NCI-H1092 treated with DMSO at 0.1 percent for 48 hours (cell line): Measurements from ENCODE around the gene KIF2C.
"Not testable (repeated sequence)": the region's sequence is repeated elsewhere in the genome, so short reads cannot be mapped to it uniquely, and the experiment has no call there.

Source experiments
- DNase-seq: peaks from one replicate; lab custom pipeline; 2025; lab: John Stamatoyannopoulos, UW

Gene KIF2C

DNA sequence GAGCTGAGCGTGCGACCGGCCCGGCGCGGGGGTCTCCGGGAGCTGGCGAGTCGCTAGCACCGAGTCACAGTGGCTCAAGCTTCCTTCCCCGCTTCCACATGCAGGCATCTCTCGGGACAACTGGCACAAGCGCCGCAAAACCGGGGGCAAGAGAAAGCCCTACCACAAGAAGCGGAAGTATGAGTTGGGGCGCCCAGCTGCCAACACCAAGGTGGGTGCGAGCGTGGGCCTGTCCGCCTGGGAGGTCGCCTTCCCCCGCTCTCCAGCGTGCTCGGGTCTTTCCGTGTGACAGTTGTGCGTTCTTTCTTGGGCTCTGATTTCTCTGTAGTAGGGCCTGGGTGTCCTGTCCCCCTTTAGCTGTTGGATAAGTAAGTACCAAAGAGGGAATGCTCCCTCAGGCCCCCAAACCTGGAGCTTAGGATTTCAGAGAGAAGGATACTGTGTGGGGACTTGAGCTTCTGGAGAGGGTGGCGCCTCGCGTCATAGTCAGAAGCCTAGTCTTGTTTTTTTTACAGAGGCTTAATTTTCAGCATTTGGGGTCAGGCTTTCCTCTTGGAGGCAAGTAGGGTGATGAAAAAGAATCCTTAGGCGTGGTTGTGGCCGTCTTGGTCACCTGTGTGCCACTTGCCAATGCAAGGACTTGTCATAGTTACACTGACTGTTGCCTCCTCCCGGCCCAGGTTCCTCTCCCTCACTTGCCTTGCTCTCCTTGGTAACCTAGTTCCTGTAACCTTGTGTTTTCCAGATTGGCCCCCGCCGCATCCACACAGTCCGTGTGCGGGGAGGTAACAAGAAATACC is 36.5 kb downstream of the KIF2C start:
- DNase-seq: no peak

DNA sequence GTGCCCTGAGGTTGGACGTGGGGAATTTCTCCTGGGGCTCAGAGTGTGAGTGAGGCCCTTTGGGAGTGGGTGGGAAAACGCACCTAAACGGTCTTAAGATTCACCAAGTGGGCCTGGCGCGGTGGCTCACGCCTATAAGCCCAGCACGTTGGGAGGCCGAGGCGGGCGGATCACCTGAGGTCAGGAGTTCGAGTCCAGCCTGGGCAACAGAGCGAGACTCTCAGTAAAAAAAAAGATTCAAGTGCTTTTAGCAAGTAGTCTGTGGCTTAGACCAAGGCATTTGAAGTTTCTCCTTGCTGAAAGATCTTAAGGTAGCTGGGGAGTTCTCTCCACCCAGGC is 37.1 kb downstream of the KIF2C start:
- no peak for DNase-seq

DNA sequence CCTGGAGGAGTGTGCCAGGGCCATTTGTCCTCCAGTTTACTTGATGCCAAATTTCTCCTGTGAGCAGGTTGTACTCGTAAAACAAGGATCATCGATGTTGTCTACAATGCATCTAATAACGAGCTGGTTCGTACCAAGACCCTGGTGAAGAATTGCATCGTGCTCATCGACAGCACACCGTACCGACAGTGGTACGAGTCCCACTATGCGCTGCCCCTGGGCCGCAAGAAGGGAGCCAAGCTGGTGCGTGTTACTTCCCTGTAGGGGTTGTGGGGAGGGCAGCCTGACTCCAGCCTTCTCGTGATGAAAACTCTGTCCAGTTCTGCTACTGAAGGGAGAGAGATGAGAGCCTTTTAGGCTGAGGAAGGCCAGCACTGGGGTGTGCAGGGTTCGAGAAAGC is 37.9 kb downstream of the KIF2C start:
- no peak for DNase-seq

DNA sequence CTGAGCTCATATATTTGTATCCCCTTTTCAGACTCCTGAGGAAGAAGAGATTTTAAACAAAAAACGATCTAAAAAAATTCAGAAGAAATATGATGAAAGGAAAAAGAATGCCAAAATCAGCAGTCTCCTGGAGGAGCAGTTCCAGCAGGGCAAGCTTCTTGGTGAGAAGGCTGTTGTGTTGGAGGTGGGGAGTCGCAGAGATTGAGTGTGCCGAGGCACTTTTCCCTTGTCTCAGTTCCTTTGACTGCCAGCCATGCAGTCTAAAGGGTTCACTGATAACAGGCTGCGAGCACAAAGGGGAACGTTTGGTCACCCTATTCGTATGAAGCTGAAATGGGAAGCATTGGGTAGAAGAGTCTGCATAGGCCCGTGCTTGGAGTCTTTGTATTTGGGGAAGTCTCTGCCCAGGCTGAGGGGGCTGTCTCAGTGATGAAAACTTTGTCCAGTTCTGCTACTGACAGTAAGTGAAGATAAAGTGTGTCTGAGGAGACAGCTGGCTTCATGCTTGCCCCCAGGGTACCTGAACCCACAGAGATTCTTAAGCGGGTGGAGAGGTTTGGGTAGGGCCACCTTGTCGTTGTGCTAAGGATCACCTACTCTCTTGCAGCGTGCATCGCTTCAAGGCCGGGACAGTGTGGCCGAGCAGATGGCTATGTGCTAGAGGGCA is 38.5 kb downstream of the KIF2C start:
- no peak for DNase-seq

DNA sequence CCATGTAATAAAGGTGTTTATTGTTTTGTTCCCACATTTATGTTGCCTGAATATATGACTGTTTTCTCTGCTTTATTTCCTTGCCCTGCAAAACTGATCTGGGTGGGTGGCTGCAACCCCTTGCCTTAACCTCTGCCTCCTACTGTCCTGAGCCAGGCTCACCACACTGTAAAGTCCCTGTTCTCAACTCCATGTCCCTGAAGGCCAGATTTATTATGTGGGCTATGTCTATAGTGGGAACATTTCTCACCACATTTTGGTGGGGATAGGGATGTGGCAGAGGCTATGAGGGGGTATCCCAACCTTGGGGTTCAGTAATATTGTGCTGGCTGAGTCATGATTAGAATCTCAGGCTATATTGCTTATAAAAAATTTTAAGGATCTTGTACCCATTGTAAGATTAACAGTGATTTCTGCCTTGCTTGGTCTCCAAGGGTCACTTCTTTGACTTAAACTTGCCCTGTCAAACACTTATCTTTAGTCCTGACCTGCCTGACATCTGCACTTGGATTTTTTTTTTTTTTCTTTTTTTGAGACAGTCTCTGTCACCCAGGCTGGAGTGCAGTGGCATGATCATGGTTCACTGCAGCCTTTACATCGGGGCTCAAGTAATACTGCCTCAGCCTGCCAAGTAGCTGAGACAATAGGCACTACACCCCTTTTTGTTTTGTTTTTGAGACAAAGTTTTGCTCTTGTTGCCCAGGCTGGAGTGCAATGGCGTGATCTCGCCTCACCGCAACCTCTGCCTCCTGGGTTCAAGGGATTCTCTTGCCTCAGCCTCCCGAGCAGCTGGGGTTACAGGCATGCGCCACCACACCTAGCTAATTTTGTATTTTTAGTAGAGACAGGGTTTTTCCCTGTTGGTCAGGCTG is 39.3 kb downstream of the KIF2C start:
- no peak for DNase-seq

DNA sequence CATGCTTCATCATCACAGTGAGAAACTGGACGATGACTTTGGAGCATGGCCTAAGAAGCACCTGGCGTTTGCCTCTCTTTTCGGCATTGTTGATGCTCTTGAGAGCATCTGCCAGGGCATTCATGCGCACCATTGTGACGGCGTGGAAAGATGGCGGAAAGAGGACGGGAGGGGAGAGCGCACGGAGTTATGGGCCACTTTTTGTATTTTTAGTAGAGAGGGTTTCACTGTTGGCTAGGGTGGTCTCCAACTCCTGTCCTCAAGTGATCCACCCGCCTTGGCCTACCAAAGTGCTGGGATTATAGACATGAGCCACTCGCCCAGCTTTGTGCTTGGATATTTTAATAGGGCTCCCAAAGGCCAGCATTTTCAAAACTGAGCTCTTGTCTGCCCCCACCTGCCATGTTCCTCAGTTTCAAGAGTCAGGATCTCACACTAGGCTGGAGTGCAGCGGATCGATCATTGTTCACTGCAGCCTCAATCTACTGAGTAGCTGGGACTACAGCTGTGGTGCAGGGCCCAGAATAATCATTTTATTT is 41.0 kb downstream of the KIF2C start:
- DNase-seq: no peak

DNA sequence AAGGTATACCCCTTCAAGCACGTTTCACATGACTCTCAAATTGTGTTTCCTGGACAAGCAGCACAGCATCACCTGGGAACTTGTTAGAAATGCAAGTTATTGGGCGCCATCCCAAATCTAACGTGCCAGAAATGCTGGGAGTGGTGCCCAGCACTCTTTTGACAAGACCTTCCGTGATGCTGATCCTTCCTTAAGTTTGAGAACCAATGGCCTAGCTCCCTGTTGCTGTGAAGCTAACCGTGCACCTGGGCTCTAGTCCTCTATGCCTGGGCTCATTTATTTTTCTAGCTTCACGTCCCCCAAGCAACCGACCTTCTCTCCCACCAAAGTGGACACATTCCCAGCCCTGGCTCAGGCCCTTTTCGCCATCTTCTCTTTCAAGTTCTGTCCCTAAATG is 44.1 kb downstream of the KIF2C start:
- peak; percentile 35 for DNase-seq

DNA sequence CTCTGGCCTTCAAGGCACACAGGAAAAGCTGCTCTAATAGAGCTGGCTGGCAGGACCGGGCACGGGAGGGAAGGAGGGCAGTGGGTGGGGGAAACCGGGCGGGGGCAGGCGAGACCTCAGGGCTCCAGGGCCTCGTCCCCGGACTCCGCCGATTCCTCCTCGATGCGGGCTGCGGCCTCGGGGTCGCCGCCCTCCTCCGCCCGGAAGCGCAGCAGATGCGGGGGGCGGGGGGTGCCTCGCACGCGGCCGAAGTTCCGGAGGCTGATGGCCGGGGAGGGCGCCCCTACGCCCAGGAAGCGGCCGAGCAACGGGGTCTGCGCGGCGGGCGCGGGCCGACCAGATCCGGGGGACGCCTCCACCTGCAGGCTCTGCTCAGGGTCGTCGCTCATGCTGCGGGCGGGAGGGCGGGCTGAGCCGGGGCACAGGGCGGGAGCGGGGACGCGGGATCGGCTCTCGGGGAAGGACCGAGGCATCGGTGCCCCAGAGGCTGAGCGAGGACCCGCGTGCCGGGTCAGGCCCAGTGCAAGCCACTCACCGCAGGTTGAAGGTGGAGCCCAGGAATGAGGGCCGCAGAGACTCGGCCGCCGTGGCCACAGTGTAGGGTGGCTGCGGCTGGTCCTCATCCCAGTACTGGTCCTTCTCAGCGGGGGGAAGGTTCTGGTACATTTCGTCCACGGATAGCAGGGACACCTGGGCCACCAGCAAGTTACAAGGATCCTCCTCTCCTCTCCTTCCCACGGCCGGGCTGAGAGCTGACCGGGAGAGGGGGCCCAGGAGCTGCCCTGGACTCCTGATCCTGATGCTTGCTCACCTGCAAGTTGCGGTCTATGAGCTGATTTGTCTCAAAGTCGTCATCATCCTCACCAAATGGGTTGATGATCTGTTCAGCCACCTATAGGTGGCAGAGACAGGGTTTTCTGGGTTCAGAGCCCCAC is 44.7 kb downstream of the KIF2C start:
- DNase-seq: peak; percentile 25

DNA sequence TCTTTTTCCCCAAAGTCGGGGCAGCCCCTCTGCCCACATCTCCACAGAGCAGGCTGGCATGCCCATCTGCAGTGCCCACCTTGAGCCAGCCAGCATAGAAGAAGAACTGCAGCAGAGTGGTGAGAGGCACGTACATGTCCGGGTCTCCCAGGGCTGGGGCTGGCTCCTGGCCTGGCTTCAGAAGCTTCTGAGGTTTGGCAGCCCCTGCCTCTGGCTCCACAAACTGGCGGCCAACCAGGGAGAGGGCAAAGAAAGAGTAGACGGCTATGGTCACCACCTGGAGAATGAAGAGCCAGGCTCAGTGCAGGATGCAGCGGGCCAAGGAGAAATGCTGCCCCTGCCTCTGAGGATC is 45.4 kb downstream of the KIF2C start:
- DNase-seq: no peak

DNA sequence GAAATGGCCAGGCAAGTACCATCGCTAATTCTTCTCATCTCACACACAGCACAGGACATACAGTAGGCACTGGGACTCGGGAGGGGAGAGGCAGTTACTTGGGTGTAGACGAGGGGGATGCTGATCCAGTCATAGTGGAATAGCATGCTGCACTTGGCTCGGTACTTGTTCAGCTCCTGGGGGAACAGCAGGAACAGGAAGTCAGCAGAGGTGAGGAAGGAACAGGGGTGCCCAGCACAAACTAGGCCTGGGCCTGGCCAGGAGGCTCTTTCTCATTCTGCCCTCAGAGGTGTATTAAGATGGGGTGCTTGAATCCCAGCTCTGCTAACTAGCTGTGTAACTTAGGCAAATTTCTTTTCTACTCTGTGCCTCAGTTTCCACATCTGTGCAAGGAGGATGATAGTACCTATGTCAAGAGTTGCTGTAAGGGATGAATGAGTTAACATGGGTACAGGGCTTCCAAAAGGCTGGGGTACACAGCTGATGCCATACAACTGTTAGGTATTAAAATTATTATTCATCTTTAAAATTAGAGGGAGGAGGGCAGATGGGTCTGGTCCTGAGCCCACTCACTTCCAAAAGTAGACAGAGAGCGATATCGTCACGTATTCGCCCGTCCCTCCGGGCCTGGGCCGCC is 46.0 kb downstream of the KIF2C start:
- DNase-seq: no peak

DNA sequence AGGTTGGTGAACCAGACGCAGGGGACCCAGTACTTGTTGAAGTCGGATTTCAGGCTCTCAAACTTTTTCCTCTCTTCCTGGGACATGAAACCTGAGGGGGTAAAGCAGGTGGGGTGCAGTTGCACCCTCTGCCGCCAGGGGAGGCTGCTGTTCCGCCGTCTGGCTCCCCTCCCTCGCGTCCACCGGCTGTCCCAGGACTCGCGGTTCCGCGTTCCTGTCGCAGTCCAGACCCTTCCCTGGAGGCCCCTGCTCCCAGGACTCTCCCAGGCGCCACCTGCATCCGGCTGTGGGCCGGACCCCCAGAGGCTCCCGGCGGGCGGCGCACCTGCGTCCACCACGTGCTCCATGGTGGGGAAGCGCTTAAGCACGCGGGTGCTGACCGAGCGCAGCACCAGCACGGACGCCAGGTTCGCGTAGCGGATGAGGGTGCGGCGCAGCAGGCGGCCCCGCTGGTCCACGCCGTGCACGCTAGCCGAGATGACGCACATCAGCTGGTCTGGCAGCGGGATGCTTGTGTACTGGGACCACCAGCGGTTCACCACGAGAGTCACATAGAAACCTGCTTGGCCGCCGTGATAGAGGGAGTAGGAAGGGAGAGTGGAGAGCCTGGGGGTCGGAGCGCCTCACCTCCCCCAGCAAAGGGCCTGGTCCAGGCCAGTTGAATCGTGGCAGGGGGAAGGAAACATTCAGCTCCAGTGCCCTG is 46.7 kb downstream of the KIF2C start:
- peak; percentile 43 for DNase-seq

DNA sequence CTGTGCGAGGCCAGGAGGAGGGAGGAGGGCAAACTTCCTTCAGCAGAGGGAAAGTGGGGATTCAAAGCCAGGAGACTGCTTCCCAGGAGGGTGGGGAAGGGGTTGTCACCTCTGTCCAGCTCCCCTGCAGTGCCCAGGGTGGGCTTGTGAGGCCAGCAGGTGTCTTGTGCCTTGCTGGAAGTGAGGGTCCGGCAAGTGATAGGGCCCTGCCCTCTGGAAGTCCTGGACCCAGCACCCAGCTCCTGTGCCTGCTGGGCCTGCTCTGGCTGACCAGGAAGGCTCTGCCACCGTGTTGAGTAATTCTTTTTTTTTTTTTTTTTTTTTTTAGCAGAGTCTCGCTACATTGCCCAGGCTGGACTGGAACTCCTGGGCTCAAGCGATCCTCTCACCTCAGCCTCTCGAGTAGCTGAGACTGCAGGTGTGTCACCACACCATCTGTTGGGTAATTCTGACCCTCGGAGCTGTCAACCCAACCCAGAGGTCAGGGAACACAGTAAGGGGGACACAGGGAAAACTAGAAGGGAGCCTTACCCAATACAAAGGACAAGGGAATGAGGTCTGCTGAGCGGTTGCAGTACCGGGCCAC is 47.3 kb downstream of the KIF2C start:
- no peak for DNase-seq

DNA sequence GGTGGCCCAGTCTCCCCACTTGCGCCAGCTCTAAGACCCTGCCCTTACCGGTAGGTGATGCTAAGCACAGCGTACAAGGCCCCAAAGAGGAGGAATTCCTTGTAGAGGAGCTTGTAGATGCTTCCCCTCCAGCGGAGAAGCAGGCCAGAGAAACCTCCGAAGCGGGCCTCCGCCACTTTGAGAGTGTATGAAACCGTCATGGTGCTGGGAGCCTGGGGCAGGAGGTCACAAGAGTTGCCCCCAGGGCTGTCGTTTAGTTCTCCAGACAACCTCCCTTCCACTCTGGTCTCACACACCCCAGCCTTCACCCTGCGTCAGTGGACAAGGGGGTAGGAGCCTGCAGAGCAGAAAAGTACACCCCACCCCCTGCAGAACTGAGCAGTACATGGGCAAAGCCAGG is 47.9 kb downstream of the KIF2C start:
- DNase-seq: no peak

DNA sequence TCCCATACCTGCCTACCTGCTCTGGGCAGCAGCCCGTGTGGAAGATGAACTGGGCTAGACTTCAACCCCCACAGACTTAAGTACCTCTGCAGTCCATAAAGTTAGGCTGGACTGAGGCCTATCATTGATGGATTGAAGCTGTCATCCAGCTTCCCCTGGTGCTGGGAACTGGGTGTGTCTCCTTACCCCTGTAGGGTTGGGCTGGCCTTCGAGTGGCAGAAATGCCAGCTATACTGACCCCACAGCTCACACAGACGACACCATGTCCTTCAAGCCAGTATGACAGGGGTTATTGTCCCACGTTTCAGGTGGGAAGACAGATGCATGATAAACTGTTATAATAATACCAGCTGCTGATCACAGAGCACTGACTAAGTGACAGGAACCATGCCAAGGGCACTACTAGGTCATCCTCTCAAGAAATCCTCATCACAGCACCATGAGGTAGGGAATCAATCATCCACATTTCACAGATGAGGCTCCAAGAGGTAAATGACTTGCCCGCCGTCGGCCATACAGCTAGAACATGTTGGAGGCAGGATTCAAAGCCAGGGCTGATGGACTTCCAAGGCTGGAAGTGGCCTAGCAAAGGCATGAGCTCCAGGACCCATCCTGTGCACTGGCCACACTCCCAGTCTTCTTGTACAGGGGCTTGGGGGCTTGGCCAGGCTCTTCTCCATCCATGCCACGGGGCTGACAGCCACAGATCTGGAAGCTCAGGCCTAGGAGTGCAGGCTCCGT is 48.7 kb downstream of the KIF2C start, which contains the start of gene BEST4:
Gene BEST4 (minus strand): TSS at position 51 of the 741 bp plus-strand sequence. CDS start 465 bp downstream, outside the sequence.
- no peak for DNase-seq

DNA sequence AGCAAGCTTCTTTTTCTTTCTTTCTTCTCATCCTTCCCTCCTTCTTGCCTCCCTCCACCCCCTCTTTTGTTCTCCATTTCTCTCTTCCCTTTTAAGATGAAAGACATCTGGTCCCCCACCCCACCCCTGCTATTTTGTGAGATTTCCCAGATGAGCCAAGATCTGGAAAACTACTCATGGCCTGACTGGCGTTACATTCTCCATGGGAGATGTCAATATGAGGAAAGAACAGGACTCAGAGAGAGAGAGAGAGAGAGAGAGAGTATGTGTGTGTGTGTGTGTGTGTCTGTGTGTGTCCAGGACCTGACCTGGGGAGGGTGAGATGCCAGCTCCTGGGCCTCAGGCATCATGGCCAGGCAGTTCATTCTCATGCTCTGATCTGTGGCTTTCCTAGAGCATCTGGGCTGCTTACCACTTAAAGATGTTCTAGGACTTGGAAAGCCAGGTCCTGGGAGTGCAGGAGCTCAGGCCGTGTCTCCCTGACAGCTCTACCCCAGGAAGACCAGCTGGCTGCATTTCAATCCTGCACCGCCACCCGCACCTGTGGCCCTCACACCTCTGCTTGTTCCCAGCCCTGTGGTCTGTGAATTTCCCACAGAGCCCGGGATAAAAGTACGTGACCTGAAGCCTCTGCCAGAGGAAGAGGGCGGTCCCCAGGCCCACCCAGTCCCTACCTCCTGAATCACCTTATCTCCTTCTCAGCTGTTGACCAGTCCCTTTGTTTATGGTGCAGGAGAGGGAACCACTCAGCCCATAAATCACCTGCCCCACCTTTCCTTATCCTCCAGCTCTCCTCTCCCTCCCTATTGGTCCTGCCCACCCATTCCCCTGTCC is 51.5 kb downstream of the KIF2C start:
- DNase-seq: no peak

DNA sequence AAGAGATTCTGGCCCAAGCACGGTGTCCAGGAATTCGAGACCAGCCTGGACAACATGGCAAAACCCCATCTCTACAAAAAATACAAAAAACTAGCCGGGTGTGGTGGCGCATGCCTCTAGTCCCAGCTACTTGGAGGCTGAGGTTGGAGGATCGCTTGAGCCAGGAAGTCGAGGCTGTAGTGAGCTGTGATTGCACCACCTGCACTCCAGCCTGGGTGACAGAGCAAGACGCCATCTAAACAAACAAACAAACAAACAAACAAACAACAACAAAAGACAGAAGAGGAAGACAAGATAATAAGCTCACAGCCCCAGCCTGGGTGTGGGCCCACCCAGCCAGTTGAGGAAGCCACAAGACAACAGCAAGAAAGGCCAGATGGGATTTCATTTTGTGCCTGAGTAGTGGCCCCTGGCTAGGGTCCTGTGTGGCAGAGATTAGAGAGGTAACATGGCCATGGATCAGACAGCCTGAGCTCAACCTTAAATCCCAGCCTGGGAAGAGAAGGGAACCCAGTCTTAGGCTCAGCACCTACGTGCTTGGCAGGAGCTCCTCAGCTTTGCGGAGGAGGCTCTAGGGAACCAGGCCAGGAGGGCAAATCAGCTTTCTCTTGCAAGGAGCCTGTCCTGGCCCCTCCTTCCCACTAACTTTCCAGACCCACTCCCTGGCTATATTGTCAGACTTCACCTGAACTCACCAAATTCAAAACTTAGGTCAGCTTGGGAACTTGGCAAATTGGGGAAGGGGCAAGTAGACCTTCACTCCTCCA is 53.3 kb downstream of the KIF2C start:
- no peak for DNase-seq

DNA sequence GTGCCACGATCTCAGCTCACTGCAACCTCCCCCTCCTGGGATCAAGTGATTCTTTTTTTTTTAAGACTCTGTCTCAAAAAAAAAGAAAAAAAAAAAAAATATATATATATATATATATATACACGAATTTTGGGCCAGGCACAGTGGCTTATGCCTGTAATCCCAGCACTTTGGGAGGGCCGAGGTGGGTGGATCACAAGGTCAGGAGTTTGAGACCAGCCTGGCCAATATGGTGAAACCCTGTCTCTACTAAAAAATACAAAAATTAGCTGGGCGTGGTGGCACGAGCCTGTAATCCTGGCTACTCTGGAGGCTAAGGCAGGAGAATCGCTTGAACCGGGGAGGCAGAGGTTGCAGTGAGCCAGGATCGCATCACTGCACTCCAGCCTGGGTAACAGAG is 58.2 kb downstream of the KIF2C start:
- DNase-seq: not testable (repeated sequence)
